AG09319 (cell line): ENCODE data around the gene EHBP1L1.
"Not testable (repeated sequence)": the region's sequence is repeated elsewhere in the genome, so short reads cannot be mapped to it uniquely, and the experiment has no call there.

ENCODE experiments used
- DNase-seq: peaks from one replicate; pipeline ENCODE4 v3.0.0-alpha.2; 2010; ENCODE audit warnings: low read depth; ENCODE audit errors: extremely low read depth
- TF ChIP-seq, protein P1 (sequence below): IDR thresholded peaks from 2 replicates; pipeline ENCODE4 v1.5.1; 2011; ENCODE audit warnings: low read depth, mild to moderate bottlenecking, inconsistent platforms, low read length, moderate library complexity

EHBP1L1 gene

DNA sequence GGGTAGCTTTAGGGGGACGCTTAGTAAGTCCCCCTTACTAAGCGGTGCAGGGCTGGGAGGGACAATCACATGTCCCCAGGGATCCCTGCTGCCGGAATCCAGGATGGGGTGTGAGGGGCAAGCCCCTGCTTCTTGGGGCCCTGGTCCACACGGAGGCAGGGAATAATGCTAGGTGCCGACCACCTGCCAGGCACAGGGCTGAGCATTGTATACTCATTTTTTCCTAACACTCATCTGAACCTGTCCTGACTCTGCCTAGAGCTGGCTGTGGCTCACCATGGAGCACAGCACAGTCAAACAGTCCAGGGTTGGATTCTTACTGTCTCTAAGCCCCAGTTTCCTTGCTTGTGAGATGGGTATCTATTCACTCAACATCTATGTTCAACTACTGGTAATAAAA, 16.3 kb upstream of the EHBP1L1 start:
- TF ChIP-seq, protein P1, sequence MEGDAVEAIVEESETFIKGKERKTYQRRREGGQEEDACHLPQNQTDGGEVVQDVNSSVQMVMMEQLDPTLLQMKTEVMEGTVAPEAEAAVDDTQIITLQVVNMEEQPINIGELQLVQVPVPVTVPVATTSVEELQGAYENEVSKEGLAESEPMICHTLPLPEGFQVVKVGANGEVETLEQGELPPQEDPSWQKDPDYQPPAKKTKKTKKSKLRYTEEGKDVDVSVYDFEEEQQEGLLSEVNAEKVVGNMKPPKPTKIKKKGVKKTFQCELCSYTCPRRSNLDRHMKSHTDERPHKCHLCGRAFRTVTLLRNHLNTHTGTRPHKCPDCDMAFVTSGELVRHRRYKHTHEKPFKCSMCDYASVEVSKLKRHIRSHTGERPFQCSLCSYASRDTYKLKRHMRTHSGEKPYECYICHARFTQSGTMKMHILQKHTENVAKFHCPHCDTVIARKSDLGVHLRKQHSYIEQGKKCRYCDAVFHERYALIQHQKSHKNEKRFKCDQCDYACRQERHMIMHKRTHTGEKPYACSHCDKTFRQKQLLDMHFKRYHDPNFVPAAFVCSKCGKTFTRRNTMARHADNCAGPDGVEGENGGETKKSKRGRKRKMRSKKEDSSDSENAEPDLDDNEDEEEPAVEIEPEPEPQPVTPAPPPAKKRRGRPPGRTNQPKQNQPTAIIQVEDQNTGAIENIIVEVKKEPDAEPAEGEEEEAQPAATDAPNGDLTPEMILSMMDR = no peak
- DNase-seq = no peak

DNA sequence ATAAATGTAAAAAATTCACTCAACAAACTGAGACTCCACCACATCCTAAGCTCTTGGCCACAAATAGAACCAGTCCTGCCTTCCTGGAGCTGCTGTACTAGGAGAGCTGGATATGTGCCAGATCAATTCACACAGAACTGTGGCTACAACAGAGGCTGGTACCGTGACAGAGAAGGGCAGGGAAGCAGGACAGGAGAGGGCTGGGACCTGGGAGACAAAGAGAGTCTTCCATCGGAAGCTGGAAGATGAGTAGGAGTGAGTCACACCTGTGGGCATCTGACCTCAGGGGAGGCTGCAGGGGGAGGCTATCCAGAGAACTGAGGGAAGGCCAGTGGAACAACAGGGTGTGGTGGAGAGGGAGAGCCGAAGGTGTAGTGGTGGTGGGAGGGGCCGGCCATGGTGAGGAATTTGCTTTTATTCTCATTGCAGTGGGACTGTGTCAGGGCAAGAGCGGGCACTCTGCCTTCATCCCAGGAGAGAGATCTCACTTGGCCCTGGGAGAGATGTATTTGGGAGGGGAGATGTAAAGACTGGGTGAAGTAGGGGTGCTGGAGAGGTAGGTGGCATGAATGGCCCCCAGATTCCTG, 15.8 kb upstream of the EHBP1L1 start:
- TF ChIP-seq, protein P1 = no peak
- DNase-seq = no peak

DNA sequence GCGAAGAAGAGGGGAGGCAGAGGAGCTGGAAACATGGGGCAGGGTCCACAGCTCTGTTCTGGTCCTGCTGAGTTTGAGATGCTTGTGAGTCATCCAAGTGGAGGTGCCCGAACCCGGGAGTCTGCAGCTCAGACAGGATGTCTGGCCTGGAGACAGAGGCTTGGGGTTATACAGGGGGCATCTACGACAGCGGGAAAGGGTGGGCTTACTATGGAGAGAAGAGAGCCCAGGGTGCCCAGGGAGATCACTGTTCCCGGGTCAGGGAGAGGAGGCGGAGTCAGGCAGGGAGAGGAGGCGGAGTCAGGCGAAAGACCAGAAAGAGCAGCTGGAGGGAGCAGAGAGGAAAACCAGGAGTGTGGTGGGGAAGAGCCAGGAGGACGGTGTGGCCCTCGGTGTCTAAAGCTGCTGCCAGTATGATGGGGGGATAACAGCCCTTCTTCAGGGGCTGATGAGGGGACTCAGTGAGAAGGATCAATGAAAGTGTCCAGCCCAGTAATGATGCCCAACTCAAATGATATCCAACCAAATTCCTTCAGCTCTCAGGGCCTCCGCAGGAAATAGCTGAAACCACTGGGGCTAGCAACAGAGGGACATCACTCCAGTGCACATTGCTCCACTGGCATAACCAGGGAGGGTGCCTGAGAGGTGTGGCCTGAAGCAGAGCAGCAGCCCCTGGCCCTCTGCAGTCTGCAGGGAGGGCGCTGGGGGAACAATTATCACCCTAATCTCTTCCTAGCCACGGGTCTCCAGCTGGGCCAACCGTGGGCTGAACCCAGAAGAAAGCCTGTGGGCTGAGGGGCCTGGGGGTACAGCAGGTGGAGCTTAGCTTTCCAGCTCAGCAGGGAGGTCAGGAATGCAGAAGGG, 15.1 kb upstream of the EHBP1L1 start:
- DNase-seq = no peak
- TF ChIP-seq, protein P1 = no peak

DNA sequence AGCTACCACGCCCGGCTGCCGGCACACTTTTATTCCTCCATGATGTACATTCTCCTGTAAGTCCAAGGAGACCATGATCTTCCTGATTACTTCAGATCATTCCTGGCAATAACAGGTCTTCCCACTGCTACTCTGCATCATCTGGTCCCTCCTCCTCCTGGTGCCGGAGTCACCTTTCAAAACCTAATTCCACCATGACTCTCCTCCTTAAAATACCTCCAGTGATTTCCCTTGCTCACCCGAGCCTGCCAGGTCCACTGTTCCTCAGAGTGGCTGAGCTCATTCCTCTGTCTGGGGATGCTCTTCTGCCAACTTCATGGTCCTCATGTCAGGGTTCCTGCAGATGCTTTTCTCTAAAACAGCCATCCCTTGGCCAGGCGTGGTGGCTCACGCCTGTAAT, 13.8 kb upstream of the EHBP1L1 start:
- DNase-seq = no peak

DNA sequence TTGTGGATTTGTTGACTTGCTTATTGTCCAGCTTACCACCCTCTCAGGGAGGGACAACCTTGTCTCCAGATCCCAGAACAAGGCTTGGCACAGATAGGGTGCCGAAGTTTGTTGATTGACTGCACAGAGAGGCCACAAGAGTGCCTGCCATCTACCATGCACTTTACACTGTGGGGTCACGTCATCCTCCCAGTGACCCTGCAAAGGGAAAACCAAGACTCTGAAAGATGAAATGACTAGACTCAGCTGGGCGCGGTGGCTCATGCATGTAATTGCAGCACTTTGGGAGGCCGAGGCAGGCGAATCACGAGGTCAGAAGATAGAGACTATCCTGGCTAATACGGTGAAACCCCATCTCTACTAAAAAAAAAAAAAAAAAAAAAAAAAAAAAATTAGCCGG, 13.1 kb upstream of the EHBP1L1 start:
- DNase-seq = no peak
- TF ChIP-seq, protein P1 = no peak

More for the DNA sequence above, 13.8 kb upstream of the EHBP1L1 start:
- TF ChIP-seq, protein P1 = no peak

DNA sequence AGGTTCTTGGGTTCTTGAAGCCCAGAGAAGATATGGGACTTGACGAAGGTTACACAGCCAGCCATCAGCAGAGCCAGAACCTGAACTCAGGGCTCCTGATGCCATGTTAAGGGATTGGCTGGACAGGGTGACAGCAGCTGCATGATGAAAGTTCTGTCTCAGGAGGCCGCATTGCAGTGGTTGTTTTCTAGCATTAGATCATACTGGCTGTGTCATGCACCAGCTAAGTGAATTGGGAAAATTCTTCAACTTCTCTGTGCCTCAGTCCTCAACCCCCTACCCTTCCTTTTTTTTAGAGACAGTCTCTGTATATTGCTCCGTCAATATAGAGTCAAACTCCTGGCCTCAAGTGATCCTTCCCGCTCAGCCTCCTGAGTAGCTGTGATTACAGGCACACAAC, 12.3 kb upstream of the EHBP1L1 start:
- TF ChIP-seq, protein P1 = no peak
- no peak for DNase-seq

DNA sequence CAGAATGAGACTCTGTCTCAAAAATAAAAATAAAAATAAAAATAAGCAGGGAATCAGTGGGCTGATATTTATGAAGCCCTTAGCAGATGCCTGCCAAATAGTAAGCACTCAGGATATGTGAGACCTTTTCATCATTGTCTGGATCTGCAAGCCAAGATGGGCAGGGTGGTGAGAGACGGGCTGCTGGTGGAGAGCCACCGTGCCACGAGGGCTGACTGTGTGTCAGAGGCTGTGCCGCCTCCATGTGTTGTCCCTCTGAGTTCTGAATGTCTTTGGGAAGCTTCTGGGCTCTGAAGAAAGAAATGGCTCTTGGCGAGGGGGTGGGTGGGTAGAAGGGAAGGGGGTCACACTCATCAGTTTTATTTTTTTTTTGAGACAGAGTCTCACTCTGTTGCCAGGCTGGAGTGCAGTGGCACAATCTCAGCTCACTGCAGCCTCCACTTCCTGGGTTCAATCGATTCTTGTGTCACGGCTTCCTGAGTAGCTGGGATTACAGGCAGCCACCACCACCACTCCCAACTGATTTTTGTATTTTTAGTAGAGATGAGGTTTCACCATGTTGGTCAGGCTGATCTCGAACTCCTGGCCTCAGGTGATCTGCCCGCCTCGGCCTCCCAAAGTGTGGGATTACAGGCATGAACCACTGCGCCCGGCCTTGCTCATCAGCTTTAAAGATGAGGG, 10.8 kb upstream of the EHBP1L1 start:
- DNase-seq = not testable (repeated sequence)
